Choroid plexus epithelial cell (primary cell): ENCODE data around the gene NOP16.

Experiments
- DNase-seq: peaks from one replicate; pipeline ENCODE4 v3.0.0-alpha.2; 2010; ENCODE audit warnings: low read depth
- H3K4me3 ChIP-seq: 2 replicates; pipeline ENCODE4 v1.5.1; 2011; ENCODE audit warnings: low read depth, mild to moderate bottlenecking, control low read depth, low read length, moderate library complexity
- TF ChIP-seq, protein P1 (sequence below): conservative IDR thresholded peaks from 2 replicates; pipeline ENCODE4 v1.5.1; 2011; ENCODE audit warnings: low read depth, mild to moderate bottlenecking, control low read depth, inconsistent platforms, low read length, moderate library complexity

The NOP16 gene

DNA sequence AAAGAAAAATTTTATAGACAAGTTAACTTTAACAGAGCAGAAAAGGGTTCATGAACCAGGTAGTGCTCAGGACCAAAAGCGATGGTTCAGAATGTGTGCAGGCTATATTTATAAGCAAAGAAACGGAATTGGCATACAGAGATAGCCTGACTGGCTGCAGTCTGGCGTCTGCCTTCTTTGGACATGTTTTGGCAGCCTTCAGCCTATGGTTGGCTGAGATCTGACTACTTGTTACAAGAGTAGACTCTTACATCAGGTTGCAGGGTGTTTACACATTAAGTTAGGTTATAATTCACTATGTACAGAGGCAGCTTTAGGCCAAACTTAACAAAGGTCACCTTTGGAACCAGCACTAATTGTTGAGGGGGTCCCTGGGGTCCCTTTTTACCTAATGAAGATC lies 7.0 kb downstream of the NOP16 start:
- H3K4me3 ChIP-seq: no peak overlapping the region
- no peak for DNase-seq
- TF ChIP-seq, protein P1, sequence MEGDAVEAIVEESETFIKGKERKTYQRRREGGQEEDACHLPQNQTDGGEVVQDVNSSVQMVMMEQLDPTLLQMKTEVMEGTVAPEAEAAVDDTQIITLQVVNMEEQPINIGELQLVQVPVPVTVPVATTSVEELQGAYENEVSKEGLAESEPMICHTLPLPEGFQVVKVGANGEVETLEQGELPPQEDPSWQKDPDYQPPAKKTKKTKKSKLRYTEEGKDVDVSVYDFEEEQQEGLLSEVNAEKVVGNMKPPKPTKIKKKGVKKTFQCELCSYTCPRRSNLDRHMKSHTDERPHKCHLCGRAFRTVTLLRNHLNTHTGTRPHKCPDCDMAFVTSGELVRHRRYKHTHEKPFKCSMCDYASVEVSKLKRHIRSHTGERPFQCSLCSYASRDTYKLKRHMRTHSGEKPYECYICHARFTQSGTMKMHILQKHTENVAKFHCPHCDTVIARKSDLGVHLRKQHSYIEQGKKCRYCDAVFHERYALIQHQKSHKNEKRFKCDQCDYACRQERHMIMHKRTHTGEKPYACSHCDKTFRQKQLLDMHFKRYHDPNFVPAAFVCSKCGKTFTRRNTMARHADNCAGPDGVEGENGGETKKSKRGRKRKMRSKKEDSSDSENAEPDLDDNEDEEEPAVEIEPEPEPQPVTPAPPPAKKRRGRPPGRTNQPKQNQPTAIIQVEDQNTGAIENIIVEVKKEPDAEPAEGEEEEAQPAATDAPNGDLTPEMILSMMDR: no peak

DNA sequence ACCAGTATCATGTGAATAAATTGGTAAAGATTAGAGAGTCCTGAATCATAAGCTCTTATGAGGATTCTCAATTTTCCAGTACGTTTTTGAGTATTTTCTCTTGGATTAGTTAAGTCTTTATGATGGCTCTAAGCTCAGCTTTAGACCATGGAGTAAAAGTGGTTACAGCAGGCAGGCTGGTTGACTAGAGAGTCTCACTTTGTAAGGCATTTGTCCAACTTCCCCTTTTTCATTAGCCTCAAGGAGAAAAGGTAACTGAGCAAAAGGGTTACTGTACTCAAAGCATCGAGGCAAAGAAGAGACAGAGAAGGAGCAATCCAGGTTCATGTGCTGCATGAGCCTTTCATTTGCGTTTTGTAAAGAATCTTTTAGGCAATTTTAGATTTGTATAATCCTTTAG lies 8.5 kb downstream of the NOP16 start:
- no peak overlapping the region for H3K4me3 ChIP-seq
- DNase-seq: no peak
- TF ChIP-seq, protein P1: no peak

DNA sequence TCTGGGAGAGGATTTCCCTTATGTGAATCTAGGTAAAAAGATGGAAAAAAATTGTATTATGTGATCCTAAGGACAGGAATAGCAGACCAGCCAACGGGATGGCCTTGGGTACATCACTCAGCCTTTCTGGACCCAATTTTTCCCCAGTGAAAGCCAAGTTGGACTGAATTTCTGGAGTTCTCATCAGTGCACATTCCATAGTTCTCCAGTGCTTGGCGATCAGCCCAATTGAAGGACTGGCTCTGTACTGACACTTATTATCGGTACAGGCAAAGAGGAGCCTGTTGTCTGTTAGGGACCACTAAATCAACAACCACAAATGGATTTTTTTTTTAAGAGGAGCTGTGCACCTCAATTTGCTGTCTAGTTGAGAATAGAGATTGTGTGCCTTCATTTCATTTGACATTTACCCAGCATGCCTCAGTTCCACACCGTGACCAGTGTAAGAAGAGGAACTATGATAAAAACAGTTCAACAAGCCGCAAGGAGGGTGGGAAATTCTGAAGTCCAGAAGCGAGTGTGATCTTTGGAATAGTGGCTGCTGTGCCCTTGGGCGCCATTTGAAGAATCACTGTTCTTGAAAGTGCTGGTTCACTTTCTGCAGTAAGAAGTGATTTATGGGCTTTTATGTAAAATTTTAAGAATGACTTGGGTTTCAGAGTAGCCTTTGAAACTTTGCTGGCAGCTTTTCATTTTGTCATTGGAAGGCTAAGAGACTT lies 15.1 kb downstream of the NOP16 start:
- TF ChIP-seq, protein P1: no peak
- no peak overlapping the region for H3K4me3 ChIP-seq
- DNase-seq: peak; percentile 23

DNA sequence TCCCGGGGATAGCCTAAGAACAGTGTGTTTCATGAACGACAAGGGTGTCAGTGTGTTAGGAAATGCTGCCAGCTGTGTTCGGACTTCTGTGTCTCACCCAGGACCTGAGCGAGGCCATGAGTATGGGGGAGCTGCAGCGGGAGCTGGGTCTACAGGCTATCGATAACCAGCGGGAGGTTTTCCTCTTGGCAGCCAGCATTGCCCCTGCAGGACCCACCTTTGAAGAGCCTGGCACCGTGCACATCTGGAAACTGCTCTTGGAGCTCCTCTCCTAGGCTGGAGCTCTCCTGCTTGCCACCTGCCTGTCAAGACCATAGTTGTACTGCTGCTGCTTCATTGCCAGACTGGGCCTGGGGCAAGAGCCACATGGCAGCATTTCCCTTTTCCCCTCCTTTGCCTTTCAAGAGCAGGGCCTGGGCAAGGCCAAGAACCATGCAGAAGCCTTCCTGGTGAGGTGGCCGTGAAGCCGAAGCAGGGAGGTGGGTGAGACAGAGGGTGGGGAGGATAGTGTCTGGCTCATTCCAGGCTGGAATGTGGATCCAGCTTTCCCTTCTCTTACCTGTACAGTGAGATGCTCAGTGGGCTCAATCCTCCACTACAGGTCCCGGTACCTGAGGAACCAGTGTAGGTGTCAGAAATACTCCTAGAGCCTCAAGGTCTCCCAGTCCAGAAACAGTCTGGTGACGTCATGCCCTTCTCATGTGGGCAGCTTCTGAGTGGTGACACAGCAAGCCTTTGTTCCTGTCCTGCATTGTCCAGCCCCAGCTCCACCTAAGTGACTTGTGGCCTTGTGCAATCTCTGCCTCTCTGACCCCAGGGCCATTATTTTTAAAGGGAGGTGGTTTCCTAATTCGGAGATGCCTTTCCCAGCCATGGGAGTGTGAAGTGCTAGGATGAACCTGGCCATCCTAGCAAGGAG lies 16.5 kb downstream of the NOP16 start:
- TF ChIP-seq, protein P1: no peak
- DNase-seq: no peak
- H3K4me3 ChIP-seq: no peak overlapping the region

DNA sequence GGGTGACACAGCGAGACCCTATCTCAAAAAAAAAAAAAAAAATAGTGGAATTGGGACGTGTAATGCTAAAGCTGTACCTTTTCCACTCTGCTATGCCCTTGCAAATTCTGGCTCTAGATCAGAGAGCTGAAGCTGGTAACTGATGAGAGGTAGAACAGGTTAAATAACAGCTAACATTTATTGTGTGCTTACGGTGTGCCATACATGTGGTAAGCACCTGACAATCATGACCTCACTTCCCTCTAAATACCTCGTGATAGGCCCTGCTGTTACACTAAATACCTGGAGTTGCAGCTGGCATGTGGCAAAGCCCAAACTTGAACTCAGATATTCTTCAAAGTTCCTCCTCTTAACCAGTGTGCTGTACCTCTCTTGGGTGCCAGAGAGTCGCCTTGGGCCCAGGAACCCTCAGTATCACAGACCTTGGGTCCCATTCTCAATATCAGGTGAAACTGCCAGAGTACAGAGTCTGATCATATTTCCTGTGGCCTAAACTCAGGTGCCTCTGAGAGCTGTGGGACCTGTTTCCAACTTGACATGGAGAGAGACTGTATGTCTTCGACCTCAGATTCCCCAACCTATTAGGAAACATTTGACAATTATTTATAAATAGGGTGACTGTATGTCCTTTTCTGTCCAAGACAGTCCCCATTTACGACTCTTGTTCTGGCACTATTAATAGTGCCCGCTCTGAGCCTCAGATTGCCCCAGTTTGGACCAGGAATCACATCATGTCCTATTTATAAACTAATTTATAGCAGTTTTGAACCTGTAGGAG lies 18.3 kb downstream of the NOP16 start:
- TF ChIP-seq, protein P1: no peak
- no peak for DNase-seq
- H3K4me3 ChIP-seq: no peak overlapping the region

DNA sequence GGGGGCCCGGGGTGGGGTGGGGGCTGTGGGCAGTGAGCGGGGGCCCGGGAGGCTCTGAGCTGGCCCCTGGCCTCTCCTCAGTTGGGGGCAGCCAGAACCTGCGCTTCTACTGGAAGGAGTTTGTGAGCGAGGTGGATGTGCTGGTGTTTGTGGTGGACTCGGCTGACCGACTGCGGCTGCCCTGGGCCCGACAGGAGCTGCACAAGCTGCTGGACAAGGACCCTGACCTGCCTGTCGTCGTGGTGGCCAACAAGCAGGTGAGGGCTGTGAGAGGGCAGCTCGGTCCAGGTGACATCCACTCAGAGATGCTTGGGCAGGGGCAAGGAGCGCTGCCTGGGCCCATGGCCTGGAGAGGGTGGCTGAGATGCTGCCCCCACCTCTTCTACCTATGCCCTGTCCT lies 19.7 kb downstream of the NOP16 start:
- no peak overlapping the region for H3K4me3 ChIP-seq
- TF ChIP-seq, protein P1: no peak
- no peak for DNase-seq
